IPS DF 6.9 (cell line): ENCODE data around the gene TCP11L1.

Experiments
- DNase-seq: peaks from one replicate; pipeline ENCODE4 v3.0.0-alpha.2; 2013; ENCODE audit warnings: low read depth, low spot score
- H3K27ac ChIP-seq: one replicate; pipeline ENCODE4 v1.5.1; 2013; ENCODE audit warnings: low read length, control low read depth
- H3K27me3 ChIP-seq: 2 replicates; pipeline ENCODE4 v1.6.1; 2013; ENCODE audit warnings: mild to moderate bottlenecking, low read length; ENCODE audit not compliant: control insufficient read depth, insufficient read depth
- H3K36me3 ChIP-seq: 2 replicates; pipeline ENCODE4 v1.6.1; 2013; ENCODE audit warnings: low read length; ENCODE audit not compliant: control insufficient read depth, insufficient read depth
- H3K4me1 ChIP-seq: 2 replicates; pipeline ENCODE4 v1.6.1; 2013; ENCODE audit warnings: low read length; ENCODE audit not compliant: control insufficient read depth, insufficient read depth
- H3K4me3 ChIP-seq: 2 replicates; pipeline ENCODE4 v1.5.1; 2013; ENCODE audit warnings: mild to moderate bottlenecking, low read length
- H3K9me3 ChIP-seq: 2 replicates; pipeline ENCODE4 v1.6.1; 2013; ENCODE audit warnings: low read length, inconsistent platforms; ENCODE audit not compliant: control insufficient read depth, insufficient read depth
- WGBS: extraction: QIAGEN DNeasy Blood & Tissue Kit; methylation state at CpG from one replicate; pipeline ENCODE4 v1.1.7; 2013; ENCODE audit warnings: mixed read lengths, missing lambda C conversion rate; ENCODE audit not compliant: insufficient read length, insufficient coverage; 5-methylcytosine and 5-hydroxymethylcytosine counted together

TCP11L1 gene

GRCh38 chr11:33039274-33040032 is at the start of gene TCP11L1:
Gene TCP11L1, plus strand, starts transcription at chr11:33039572. Its CDS starts 4,202 bp downstream, at chr11:33043774.
- DNase-seq = peak; percentile 77
- WGBS = no CpG with 5 or more reads among the region's 84 CpGs
- no peaks in the 10 kb centered on the region for H3K9me3 ChIP-seq
- no peak within 1 kb of the TSS for H3K27ac ChIP-seq
- peak within 1 kb of the TSS; percentile 85 for H3K4me3 ChIP-seq
- H3K4me1 ChIP-seq = no peaks in the 10 kb centered on the region
- H3K27me3 ChIP-seq = no peaks in the 10 kb centered on the region
- H3K36me3 ChIP-seq = peaks cover 2% of the 10 kb centered on the region; the same call in 1 of the 2 replicates

GRCh38 chr11:32990481-32990880 is 48.9 kb upstream of the TCP11L1 start:
- no peak overlapping the region for H3K27ac ChIP-seq
- H3K36me3 ChIP-seq = no peaks in the 10 kb centered on the region
- no peaks in the 10 kb centered on the region for H3K9me3 ChIP-seq
- no peak for DNase-seq
- H3K4me1 ChIP-seq = no peaks in the 10 kb centered on the region
- no peak overlapping the region for H3K4me3 ChIP-seq
- WGBS = no CpG with 5 or more reads among the region's 1 CpG
- no peaks in the 10 kb centered on the region for H3K27me3 ChIP-seq

- H3K4me3 ChIP-seq = no peak overlapping the region
- no peak for DNase-seq
- WGBS = no CpG with 5 or more reads among the region's 3 CpGs
- H3K4me1 ChIP-seq = no peaks in the 10 kb centered on the region
- no peak overlapping the region for H3K27ac ChIP-seq
- no peaks in the 10 kb centered on the region for H3K27me3 ChIP-seq
- H3K36me3 ChIP-seq = no peaks in the 10 kb centered on the region
- H3K9me3 ChIP-seq = no peaks in the 10 kb centered on the region
Measured at GRCh38 chr11:32991427-32991826, 47.9 kb upstream of the TCP11L1 start.

DNA sequence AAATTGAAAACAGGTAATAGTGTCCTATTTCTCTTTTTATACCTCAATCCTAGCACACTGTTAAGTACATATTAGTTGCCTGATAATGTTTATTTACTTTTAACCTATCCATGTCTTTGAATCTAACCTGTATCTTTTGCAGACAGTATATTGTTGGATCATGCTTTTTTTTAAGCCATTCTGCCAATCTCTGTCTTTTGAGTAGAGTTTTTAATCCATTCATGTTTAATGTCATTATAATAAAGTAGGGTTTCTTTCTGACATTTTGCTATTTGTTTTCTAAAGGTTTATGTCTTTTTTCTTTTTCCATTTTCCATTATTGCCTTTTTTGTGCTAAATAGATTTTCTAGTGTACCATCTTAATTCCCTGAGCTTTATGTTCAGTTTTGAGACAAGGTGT is 47.5 kb upstream of the TCP11L1 start:
- Histone ChIP-seq H3K4me1 (no peaks in the 10 kb centered on the region), H3K4me3 (no peak overlapping the region), H3K27ac (no peak overlapping the region), H3K36me3 (no peaks in the 10 kb centered on the region), H3K27me3 (no peaks in the 10 kb centered on the region), H3K9me3 (no peaks in the 10 kb centered on the region)
- no peak for DNase-seq

DNA sequence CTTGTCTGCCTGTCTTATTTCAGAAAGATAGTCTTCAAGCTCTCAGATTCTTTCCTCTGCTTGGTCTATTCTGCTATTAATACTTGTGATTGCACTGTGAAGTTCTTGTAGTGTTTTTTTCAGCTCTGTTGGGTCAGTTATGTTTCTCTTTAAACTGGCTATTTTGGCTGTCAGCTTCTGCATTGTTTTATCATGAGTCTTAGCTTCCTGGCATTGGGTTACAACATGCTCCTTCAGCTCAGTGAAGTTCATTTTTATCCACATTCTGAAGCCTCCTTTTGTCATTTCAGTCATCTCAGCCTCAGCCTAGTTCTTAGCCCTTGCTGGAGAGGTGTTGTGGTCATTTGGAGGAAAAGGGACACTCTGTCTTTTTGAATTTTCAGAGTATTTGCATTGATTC is 39.2 kb upstream of the TCP11L1 start:
- Histone ChIP-seq H3K4me3 (no peak overlapping the region), H3K4me1 (no peaks in the 10 kb centered on the region), H3K27ac (no peak overlapping the region), H3K27me3 (no peaks in the 10 kb centered on the region), H3K36me3 (no peaks in the 10 kb centered on the region), H3K9me3 (no peaks in the 10 kb centered on the region)
- DNase-seq = no peak

DNA sequence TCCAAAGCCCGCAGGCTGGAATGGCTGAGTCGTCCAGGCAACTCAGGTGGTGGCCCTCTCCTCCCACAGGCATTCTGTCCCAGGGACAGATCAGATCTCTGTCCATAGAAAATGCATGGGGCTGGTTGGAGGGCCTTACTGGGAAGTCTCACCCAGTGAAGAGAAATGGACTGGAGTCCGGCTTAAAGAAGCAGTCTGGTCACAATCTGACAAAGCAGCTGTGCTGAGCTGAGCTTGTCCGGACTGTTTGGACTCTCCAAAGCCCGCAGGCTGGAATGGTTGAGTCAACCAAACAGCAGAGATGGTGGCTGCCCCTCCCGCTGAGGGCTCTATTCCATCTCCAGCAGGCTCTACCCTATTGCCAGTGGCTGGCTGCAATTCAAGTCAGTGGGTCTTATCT is 38.1 kb upstream of the TCP11L1 start:
- H3K36me3 ChIP-seq = no peaks in the 10 kb centered on the region
- no peak for DNase-seq
- H3K9me3 ChIP-seq = no peaks in the 10 kb centered on the region
- no CpG with 5 or more reads among the region's 6 CpGs for WGBS
- H3K27ac ChIP-seq = no peak overlapping the region
- H3K4me1 ChIP-seq = no peaks in the 10 kb centered on the region
- H3K4me3 ChIP-seq = no peak overlapping the region
- H3K27me3 ChIP-seq = no peaks in the 10 kb centered on the region

GRCh38 chr11:33001751-33002542 is 37.4 kb upstream of the TCP11L1 start:
- Histone ChIP-seq H3K36me3 (no peaks in the 10 kb centered on the region), H3K4me3 (no peak overlapping the region), H3K9me3 (no peaks in the 10 kb centered on the region), H3K4me1 (no peaks in the 10 kb centered on the region), H3K27ac (no peak overlapping the region), H3K27me3 (no peaks in the 10 kb centered on the region)
- no CpG with 5 or more reads among the region's 8 CpGs for WGBS
- DNase-seq = no peak

- Histone ChIP-seq H3K4me3 (no peak overlapping the region), H3K36me3 (no peaks in the 10 kb centered on the region), H3K9me3 (no peaks in the 10 kb centered on the region), H3K27me3 (no peaks in the 10 kb centered on the region), H3K4me1 (no peaks in the 10 kb centered on the region), H3K27ac (no peak overlapping the region)
- WGBS = no CpG with 5 or more reads among the region's 2 CpGs
- DNase-seq = no peak
Measured at GRCh38 chr11:33005175-33005574, 34.2 kb upstream of the TCP11L1 start.

DNA sequence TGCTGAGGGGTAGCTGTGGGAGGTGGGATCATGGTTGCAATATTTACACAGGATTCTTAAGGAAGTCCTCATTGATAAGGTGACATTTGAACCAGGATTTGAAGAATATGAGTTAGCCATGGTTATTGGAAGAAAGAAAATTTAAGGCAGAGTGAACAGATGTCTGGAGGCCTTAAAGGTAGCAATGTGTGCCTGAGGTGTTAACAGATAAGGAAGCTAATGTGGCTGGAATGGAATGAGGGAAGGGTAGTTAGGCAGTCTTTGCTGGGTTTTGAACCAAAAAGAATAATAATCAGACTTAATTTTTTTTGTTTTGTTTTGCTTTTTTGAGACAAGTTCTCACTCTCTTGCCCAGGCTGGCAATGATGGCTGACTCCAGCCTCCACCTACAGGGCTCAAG is 33.4 kb upstream of the TCP11L1 start:
- Histone ChIP-seq H3K4me3 (no peak overlapping the region), H3K27ac (no peak overlapping the region), H3K36me3 (no peaks in the 10 kb centered on the region), H3K9me3 (no peaks in the 10 kb centered on the region), H3K4me1 (no peaks in the 10 kb centered on the region), H3K27me3 (no peaks in the 10 kb centered on the region)
- no peak for DNase-seq

- H3K27ac ChIP-seq = no peak overlapping the region
- no CpG with 5 or more reads among the region's 1 CpG for WGBS
- no peak for DNase-seq
Measured at GRCh38 chr11:33013755-33014154, 25.6 kb upstream of the TCP11L1 start.

More at GRCh38 chr11:33013755-33014154, 25.6 kb upstream of the TCP11L1 start:
- Histone ChIP-seq H3K9me3 (no peaks in the 10 kb centered on the region), H3K36me3 (no peaks in the 10 kb centered on the region), H3K4me3 (no peak overlapping the region), H3K4me1 (no peaks in the 10 kb centered on the region), H3K27me3 (no peaks in the 10 kb centered on the region)
